Endothelial cell (in vitro differentiated cells): Measurements from ENCODE around the gene SF1. TPM values are rescaled to one million over a fixed set of nuclear protein-coding genes. Genes with fewer than 3 reads are reported as not detected.

Experiments used
- DNase-seq: peaks from one replicate; pipeline ENCODE4 v3.0.0; 2021; ENCODE audit warnings: low spot score
- H3K27ac Mint-ChIP-seq: one replicate; pipeline ENCODE4 v1.8.0; 2021; ENCODE audit warnings: mixed read lengths, inconsistent platforms; ENCODE audit not compliant: unreplicated experiment
- H3K27me3 Mint-ChIP-seq: one replicate; pipeline ENCODE4 v1.8.0; 2021; ENCODE audit warnings: mild to moderate bottlenecking, moderate library complexity, mixed read lengths, inconsistent platforms; ENCODE audit not compliant: unreplicated experiment
- H3K36me3 Mint-ChIP-seq: one replicate; pipeline ENCODE4 v1.8.0; 2021; ENCODE audit warnings: mild to moderate bottlenecking, low read depth, mixed read lengths, inconsistent platforms; ENCODE audit not compliant: unreplicated experiment
- H3K4me1 Mint-ChIP-seq: one replicate; pipeline ENCODE4 v1.8.0; 2021; ENCODE audit warnings: mild to moderate bottlenecking, mixed read lengths, inconsistent platforms; ENCODE audit not compliant: unreplicated experiment
- H3K4me3 Mint-ChIP-seq: one replicate; pipeline ENCODE4 v1.8.0; 2021; ENCODE audit warnings: mild to moderate bottlenecking, mixed read lengths, inconsistent platforms; ENCODE audit not compliant: unreplicated experiment
- H3K9me3 Mint-ChIP-seq: one replicate; pipeline ENCODE4 v1.8.0; 2021; ENCODE audit warnings: mixed read lengths, inconsistent platforms; ENCODE audit not compliant: unreplicated experiment
- total RNA-seq: library from RNA; stranded (reverse); fragmentation: NEBNext Ultra II Directional; extraction: Animal tissue kit (Norgen Biotek cat#: 25700); gene quantifications from one replicate; pipeline ENCODE4 v1.2.1, GENCODE V29; 2021; ENCODE audit not compliant: unreplicated experiment
- TF ChIP-seq, protein P1 (sequence below): fragments of 200-600 bp; sonication (generic); IDR thresholded peaks from one replicate; pipeline ENCODE4 v1.5.0; 2021; ENCODE audit warnings: antibody characterized with exemption; ENCODE audit not compliant: unreplicated experiment

The SF1 gene
- total RNA-seq, 1 donor from 2014 or later: 322 TPM

DNA sequence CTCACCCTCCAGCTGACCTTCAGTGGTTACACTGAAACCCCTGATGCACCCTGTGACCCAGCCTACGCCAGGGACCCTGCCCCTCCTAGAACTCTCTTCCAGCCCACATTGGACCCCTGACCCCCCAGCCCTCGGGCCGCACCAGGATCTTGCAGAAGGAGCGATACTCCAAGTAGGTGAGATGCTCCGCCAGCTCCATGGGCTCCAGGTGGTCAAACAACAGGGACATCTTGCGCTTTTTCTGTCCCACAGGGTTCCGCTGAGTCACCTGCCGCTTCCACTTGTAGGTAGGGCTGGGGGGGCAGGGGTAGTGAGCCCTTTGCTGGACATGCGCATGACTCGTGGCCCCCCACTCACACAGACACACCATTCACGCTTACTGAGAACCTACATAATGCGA is 38.5 kb downstream of the SF1 start:
- DNase-seq: no peak
- H3K9me3 Mint-ChIP-seq: no peaks in the 10 kb centered on the region
- peaks cover 28% of the 10 kb centered on the region for H3K4me1 Mint-ChIP-seq
- H3K36me3 Mint-ChIP-seq: peaks cover 29% of the 10 kb centered on the region
- H3K4me3 Mint-ChIP-seq: peak overlapping the region; percentile 80
- H3K27me3 Mint-ChIP-seq: peaks cover 10% of the 10 kb centered on the region
- no peak overlapping the region for H3K27ac Mint-ChIP-seq
- TF ChIP-seq, protein P1, sequence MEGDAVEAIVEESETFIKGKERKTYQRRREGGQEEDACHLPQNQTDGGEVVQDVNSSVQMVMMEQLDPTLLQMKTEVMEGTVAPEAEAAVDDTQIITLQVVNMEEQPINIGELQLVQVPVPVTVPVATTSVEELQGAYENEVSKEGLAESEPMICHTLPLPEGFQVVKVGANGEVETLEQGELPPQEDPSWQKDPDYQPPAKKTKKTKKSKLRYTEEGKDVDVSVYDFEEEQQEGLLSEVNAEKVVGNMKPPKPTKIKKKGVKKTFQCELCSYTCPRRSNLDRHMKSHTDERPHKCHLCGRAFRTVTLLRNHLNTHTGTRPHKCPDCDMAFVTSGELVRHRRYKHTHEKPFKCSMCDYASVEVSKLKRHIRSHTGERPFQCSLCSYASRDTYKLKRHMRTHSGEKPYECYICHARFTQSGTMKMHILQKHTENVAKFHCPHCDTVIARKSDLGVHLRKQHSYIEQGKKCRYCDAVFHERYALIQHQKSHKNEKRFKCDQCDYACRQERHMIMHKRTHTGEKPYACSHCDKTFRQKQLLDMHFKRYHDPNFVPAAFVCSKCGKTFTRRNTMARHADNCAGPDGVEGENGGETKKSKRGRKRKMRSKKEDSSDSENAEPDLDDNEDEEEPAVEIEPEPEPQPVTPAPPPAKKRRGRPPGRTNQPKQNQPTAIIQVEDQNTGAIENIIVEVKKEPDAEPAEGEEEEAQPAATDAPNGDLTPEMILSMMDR: no peak

DNA sequence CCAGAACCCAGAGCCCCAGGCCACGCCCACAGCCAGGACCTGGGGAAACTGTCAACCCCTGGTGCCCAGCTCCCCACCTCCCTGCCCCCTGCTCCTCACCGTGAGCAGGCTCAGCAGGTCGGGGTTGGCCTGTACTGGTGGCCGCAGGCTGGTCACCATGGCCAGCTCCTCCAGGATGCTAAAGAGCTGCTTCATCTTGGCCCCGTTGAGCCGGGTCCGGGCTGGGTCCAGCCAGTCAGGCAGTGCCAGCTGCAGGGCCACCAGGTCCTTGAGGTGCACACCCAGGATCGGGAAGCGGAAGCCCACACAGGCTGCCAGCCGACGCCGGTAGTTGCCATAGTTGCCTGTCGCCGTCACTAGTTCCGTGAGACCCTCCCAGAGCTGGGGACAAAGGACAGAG is 41.7 kb downstream of the SF1 start:
- Mint-ChIP-seq H3K36me3 (peaks cover 36% of the 10 kb centered on the region), H3K4me3 (peak overlapping the region; percentile 53)
- TF ChIP-seq, protein P1: no peak

DNA sequence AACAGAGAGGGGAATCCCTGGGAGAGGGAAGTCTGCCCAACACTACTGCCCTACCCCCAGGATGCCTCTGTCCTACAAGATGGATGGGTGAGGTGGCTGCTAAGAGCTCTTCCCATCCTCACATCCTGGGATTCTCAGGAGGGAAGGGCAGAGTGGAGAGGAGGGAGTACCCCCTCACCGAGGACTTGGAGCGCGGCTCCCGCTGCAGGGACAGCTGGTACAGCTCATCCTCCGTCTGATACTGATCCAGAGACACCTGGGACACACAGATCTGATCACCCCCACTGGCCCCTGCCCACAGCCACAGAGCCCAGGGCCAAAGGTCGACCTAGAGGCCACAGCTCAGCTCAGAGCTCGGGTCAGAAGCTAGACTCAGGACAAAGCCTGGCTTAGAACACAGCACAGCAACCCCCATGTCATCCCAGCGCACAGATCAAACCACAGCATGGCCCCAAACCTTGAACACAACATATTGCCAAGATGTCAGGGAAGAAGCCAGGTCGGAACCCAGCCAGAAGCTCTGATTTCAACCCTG is 42.5 kb downstream of the SF1 start:
- Mint-ChIP-seq H3K27me3 (no peaks in the 10 kb centered on the region), H3K4me1 (peaks cover 16% of the 10 kb centered on the region), H3K36me3 (peaks cover 38% of the 10 kb centered on the region), H3K27ac (no peak overlapping the region), H3K9me3 (no peaks in the 10 kb centered on the region), H3K4me3 (no peak overlapping the region)
- TF ChIP-seq, protein P1: no peak
- DNase-seq: no peak

More for the DNA sequence above, 41.7 kb downstream of the SF1 start:
- no peak for DNase-seq
- Mint-ChIP-seq H3K27ac (no peak overlapping the region), H3K9me3 (no peaks in the 10 kb centered on the region), H3K4me1 (peaks cover 21% of the 10 kb centered on the region), H3K27me3 (peaks cover 4% of the 10 kb centered on the region)

DNA sequence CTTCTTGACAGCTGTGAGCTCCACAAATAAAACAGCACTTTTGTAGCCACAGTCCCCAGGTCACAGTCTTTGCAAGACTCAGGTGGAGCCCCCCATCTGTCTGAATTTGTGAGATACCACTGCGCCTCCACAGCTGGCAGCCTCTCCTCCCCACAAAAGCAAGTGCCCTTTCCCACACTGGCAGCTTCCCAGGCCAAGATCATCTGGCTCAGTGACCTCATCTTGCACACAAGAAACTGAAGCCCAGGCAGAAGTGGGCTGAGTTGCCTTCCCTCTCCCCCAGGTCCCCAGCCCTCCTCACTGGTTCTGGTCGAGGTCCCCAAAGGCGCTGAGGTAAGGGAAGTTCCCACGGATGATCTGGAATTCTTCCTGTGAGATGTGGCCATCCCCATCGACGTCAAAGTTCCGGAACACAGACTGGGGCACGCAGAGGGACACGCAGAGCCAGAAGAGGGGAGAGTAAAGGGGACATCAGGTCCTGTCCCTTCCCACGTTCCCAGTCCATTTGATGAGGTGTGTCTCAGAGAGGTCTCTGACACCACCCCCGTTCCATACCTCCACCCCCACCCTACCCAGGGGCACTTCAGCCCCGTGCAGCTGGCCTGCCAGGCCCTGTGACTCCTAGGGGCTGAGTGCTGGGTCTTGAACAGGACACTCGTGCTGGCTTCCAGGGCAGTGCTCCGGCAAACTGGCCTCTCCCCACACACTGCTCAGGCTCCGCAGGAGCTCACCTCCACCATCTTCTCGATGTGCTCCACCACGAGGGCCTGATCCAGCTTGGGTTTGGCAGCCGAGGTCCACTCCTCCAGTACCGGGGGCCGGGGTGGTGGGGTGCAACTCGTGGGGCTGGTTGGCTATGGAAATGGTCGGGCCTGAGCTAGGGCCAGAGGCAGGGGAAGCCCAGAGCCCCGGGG is 43.3 kb downstream of the SF1 start:
- Mint-ChIP-seq H3K4me3 (no peak overlapping the region), H3K4me1 (peaks cover 13% of the 10 kb centered on the region), H3K27me3 (no peaks in the 10 kb centered on the region), H3K36me3 (peaks cover 32% of the 10 kb centered on the region), H3K9me3 (no peaks in the 10 kb centered on the region), H3K27ac (peak overlapping the region; percentile 13)
- TF ChIP-seq, protein P1: no peak
- DNase-seq: no peak

DNA sequence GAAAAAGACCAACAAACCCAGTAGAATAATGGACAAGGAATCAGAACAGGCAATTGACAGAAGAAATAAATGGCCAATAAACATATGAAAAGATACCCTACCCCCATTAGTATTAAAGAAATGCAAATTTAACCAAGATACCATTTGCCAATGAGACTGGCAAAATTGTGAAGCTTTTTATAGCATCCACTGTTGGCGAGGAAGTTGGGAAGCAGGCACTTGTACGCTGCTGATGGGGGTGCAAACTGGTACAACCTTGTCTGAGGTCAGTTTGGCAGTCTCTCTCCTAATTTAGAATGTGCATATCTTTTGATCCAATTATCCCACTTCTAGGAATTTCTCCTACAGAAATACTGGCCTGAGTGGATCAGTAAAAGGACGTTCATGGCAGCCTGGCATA is 46.7 kb downstream of the SF1 start:
- Mint-ChIP-seq H3K36me3 (peaks cover 26% of the 10 kb centered on the region), H3K4me3 (no peak overlapping the region), H3K27ac (no peak overlapping the region), H3K9me3 (no peaks in the 10 kb centered on the region), H3K4me1 (peaks cover 29% of the 10 kb centered on the region), H3K27me3 (peaks cover under 1% of the 10 kb centered on the region)
- no peak for DNase-seq
- TF ChIP-seq, protein P1: no peak
